Heart right ventricle (tissue), 16 donors: ENCODE measurements around the gene PDE11A. TPM values are rescaled to one million over a fixed set of nuclear protein-coding genes. Genes with fewer than 3 reads are reported as not detected.
A peak's percentile ranks its signal among the peaks of the same experiment; 100 is the strongest.

Experiments used
- ATAC-seq, 8 donors: fragments of 200-7000 bp; cut with Tn5 transposase; one replicate each; pipeline ENCODE4 v1.9.1; 2020; ENCODE audit warnings: mild to moderate bottlenecking in 8 of 8, moderate library complexity in 8 of 8, moderate number of reproducible peaks in 1 of 8
- DNase-seq, 2 donors: peaks; one replicate each; pipeline ENCODE4 v3.0.0-alpha.2; 2020
- H3K27ac ChIP-seq, 10 donors: fragments of 200-600 bp; sonication (generic) in 2 of 10; one replicate each; pipeline versions ENCODE4 v1.5.0 to v1.8.0; 2020 to 2022; ENCODE audit warnings: mild to moderate bottlenecking in 3 of 10
- H3K27me3 ChIP-seq, 7 donors: fragments of 200-600 bp; one replicate each; pipeline ENCODE4 v1.8.0; 2021 to 2022; ENCODE audit warnings: mild to moderate bottlenecking in 2 of 7
- H3K36me3 ChIP-seq, 9 donors: fragments of 200-600 bp; sonication (generic) in 1 of 9; one replicate each; pipeline versions ENCODE4 v1.5.0 to v1.8.0; 2020 to 2022; ENCODE audit warnings: mild to moderate bottlenecking in 2 of 9
- H3K4me1 ChIP-seq, 9 donors: fragments of 200-600 bp; sonication (generic) in 1 of 9; one replicate each; pipeline versions ENCODE4 v1.5.0 to v1.8.0; 2020 to 2022; ENCODE audit warnings: mild to moderate bottlenecking in 4 of 9
- H3K4me3 ChIP-seq, 10 donors: fragments of 200-600 bp; sonication (generic) in 2 of 10; one replicate each; pipeline versions ENCODE4 v1.5.0 to v1.8.0; 2020 to 2022; ENCODE audit warnings: mild to moderate bottlenecking in 7 of 10, moderate library complexity in 2 of 10
- H3K9me3 ChIP-seq, 11 donors: fragments of 200-600 bp in 10 of 11; sonication (generic) in 2 of 11; one replicate each; pipeline versions ENCODE4 v1.5.0 to v1.8.0; 2013 to 2022; ENCODE audit warnings: mild to moderate bottlenecking in 2 of 11, control low read depth in 1 of 11, moderate library complexity in 1 of 11
- WGBS, 2 donors: extraction: QIAGEN DNeasy Blood & Tissue Kit; methylation state at CpG; one replicate each; pipeline ENCODE4 v1.1.7; 2013; ENCODE audit warnings: inconsistent platforms in 1 of 2; 5-methylcytosine and 5-hydroxymethylcytosine counted together
- intact Hi-C, 10 donors: fragments of 100-400 bp; cut with DNase I; formaldehyde crosslinking; loops; one replicate each; pipeline versions ENCODE4 v1.11.1 to v1.14.2; 2022
- polyA plus RNA-seq, 2 donors: library from polyadenylated mRNA; stranded (reverse); fragments of 200-250 nt; gene quantifications; one replicate each; pipeline ENCODE4 v1.2.3, GENCODE V29; 2013
- total RNA-seq, 10 donors: library from RNA; stranded (reverse); fragmentation: NEBNext Ultra II Directional in 3 of 10; extraction: Animal tissue kit (Norgen Biotek cat#: 25700) in 3 of 10; gene quantifications; one replicate each; pipeline versions ENCODE4 v1.2.1 to v1.2.4, GENCODE V29; 2021 to 2023
- TF ChIP-seq, protein P1 (sequence below), 9 donors: fragments of 200-600 bp; sonication (generic) in 2 of 9; IDR thresholded peaks; one replicate each; pipeline versions ENCODE4 v1.5.0 to v1.8.0; 2021 to 2022; ENCODE audit warnings: antibody characterized with exemption in 9 of 9, mild to moderate bottlenecking in 5 of 9, moderate library complexity in 1 of 9
- donor health status: Arrhythmogenic right ventricular cardiomyopathy.
- donor health status: ischemic (EF 13 %, LVEDD 7.1; RV severe dilation, severe dysfunction).
- donor health status: healthy with polysubstance abuse.
- donor health status: DM: no; HTN: yes; CAD: no.
- donor health status: DM: no; HTN: no; CAD: no.
- donor health status: ischemic (EF 25% LVEDD 6.9; RV normal size, moderate dysfunction).
- donor health status: ischemic (EF 25% LVEDD 5.7; RV mildly dilated, moderate dysfunction).
- donor health status: healthy.
- donor health status: DM: yes; HTN: yes; CAD: no.
- donor health status: Ischemic cardiomyopathy.
- donor health status: ischemic (EF 35%, LVEDD 5.7; RV mildly dilated, moderate dysfunction).
- donor health status: nonischemic (EF 11% LVEDD 7.7; RV severe dilation, severe dysfunction).
- donor health status: DM: yes; HTN: yes; CAD: no.
- donor health status: PGD.
- donor health status: ischemic (EF 29% LVEDD 5.4; RV normal size, mild dysfunction).
- donor health status: nonischemic (EF 23%, LVEDD 6.1; RV moderate dilation, normal function).

PDE11A gene
- total and polyA plus RNA-seq, 12 donors = 0.12 to 6.4 (median 1.1) TPM

DNA sequence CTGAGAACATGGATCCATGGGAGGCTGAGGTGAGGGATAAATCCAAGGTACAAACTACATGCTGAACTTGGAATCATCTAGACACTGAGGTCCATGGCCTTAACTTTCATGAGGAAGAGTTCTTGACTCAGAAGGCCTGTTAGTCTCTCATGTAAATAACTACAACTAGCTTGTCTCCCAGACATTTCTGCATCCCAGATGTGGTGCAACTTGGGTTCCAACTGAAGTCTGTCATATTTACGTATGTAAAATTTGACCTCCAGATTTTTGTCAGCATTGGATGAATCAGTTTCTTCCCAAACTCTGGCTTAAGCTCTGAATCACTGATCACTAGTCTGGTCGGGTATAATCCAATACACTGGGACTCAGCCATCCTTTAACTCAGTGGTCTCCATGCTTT lies 306.9 kb downstream of the PDE11A start:
- TF ChIP-seq, protein P1, sequence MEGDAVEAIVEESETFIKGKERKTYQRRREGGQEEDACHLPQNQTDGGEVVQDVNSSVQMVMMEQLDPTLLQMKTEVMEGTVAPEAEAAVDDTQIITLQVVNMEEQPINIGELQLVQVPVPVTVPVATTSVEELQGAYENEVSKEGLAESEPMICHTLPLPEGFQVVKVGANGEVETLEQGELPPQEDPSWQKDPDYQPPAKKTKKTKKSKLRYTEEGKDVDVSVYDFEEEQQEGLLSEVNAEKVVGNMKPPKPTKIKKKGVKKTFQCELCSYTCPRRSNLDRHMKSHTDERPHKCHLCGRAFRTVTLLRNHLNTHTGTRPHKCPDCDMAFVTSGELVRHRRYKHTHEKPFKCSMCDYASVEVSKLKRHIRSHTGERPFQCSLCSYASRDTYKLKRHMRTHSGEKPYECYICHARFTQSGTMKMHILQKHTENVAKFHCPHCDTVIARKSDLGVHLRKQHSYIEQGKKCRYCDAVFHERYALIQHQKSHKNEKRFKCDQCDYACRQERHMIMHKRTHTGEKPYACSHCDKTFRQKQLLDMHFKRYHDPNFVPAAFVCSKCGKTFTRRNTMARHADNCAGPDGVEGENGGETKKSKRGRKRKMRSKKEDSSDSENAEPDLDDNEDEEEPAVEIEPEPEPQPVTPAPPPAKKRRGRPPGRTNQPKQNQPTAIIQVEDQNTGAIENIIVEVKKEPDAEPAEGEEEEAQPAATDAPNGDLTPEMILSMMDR (IDR thresholded peaks at IDR 0.05) = no peak
- Histone ChIP-seq H3K4me3 (no peak overlapping the region), H3K9me3 (no peaks in the 10 kb centered on the region), H3K36me3 (no peaks in the 10 kb centered on the region), H3K27me3 (no peaks in the 10 kb centered on the region), H3K27ac (no peak overlapping the region), H3K4me1 (peaks cover 0 to 8% (median 3%) of the 10 kb centered on the region in 9 donors)
- 93 to 95% methylated on average over 2 of the region's 2 CpGs for WGBS, 2 donors
- no peak for ATAC-seq
- intact Hi-C loops = no loop called here
- no peak for DNase-seq

DNA sequence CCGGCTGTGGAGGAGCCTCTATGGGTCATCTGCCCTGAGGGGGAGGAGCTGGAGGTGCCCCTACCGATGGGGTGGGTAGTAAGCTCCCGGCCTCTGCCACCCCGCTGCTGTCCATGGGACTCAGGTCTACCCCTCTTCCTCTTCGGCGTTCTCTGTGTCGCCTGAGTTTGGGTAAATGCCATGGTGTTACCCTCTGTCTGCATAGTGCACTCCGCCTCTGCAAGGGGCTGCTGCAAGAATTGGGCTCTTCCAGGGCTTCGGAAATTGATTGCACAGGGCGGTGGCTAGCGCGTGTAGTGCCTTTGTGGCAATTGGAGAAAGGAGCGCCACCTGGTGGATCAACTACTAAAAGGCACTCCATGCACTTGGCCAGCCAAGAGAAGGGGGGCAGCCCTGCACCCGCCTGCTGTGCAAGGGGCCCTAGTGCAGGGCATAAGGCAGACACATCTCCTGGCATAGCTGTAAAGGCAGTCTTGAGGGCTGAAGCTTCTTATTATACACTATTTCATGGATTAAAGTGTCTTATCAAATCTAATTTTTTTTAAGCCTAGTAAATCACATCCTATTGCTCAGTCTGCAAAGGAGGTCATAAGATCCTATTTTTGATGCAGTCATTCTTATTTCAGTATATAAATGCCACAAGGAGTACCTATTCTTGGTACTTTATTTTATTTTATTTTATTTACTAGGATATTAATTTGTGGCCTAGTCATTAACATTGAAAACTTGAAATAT lies 308.9 kb downstream of the PDE11A start:
- Histone ChIP-seq H3K9me3 (no peaks in the 10 kb centered on the region), H3K27ac (no peak overlapping the region), H3K4me1 (peaks cover 0 to 11% (median 6%) of the 10 kb centered on the region in 9 donors), H3K27me3 (no peaks in the 10 kb centered on the region), H3K36me3 (no peaks in the 10 kb centered on the region), H3K4me3 (peak overlapping the region in 1 of 10 donors; percentile 20)
- intact Hi-C loops = loop anchor here in 3 of 10 donors (5.0 kb wide), 2 partner anchors 426 to 601 kb away; no protein-coding TSS in a partner anchor
- ATAC-seq (peak; percentile 80 to 91 (median 84)), DNase-seq (peak; percentile 60 to 74)
- 21 to 28% methylated on average over 14 of the region's 14 CpGs for WGBS, 2 donors
- TF ChIP-seq, protein P1 (IDR thresholded peaks at IDR 0.05) = peak; percentile 77 to 92 (median 85)

DNA sequence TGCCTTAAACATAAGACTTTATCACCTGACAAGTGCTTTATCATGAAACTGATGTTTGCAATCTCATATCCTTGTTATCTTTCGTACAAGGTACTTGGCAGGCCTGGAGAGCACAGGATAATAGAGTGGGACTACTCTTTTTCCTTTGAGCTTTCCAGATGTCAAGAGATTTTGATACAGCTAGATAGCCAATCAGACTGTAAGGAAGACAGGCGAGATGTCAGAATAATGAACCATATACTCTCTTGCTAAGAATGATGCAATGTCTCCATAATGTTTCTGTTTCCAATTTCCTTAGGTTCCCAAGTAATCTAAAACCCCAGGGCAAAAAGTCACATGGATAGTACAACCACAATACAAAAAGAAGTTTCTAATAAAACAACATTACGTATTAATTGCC lies 313.1 kb downstream of the PDE11A start:
- H3K4me3 ChIP-seq = no peak overlapping the region
- TF ChIP-seq, protein P1 (IDR thresholded peaks at IDR 0.05) = no peak
- 65 to 70% methylated on average over 3 of the region's 3 CpGs for WGBS, 2 donors
- intact Hi-C loops = loop anchor here in 9 of 10 donors (2.0 to 10.0 kb wide), 6 partner anchors 37 to 595 kb away; no protein-coding TSS in a partner anchor
- DNase-seq (no peak), ATAC-seq (no peak)
- no peaks in the 10 kb centered on the region for H3K9me3 ChIP-seq
- H3K27me3 ChIP-seq = no peaks in the 10 kb centered on the region
- H3K4me1 ChIP-seq = peaks cover 0 to 33% (median 15%) of the 10 kb centered on the region in 9 donors
- H3K36me3 ChIP-seq = no peaks in the 10 kb centered on the region
- no peak overlapping the region for H3K27ac ChIP-seq

DNA sequence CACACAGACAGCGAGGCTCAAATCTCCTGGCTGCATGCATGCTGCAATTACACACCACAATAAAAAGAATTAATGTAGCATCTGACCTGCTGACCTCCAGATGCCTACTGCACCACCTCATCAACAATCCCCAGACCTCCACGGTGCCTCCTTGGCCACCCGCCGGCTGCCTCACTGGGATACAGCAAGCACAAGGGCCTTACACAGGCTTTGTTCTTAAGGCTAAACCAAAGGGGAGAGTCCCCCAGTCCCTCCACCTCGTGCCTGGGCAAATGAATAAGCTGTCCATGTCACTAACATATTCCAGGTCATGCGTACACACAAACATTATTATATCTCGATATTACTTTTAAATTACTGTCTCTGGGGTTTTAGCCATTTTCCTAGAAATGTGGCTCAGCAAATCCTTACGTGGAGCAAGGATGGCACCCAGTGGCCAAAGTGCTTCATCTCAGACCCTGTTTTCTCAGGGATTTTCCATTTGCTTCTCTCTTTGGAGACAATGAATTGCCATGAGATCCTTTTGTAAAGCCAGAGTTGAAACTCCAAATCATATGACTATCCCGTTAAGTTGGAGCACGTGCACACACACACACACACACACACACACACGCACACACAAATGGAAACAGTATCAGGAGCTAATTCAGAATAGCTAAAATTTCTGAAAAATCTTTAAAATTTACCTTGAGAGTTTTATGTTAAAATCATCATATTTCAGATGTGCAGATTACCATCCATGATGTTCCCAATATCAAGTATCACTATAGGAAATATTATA lies 313.8 kb downstream of the PDE11A start:
- 35 to 42% methylated on average over 11 of the region's 11 CpGs for WGBS, 2 donors
- Histone ChIP-seq H3K27me3 (no peaks in the 10 kb centered on the region), H3K27ac (no peak overlapping the region), H3K36me3 (no peaks in the 10 kb centered on the region), H3K4me3 (no peak overlapping the region), H3K9me3 (no peaks in the 10 kb centered on the region), H3K4me1 (peaks cover 0 to 37% (median 21%) of the 10 kb centered on the region in 9 donors)
- ATAC-seq (peak in 1 of 8 donors; percentile 29), DNase-seq (peak in 1 of 2 donors; percentile 30)
- intact Hi-C loops = loop anchor here in 9 of 10 donors (1.0 to 10.0 kb wide), 7 partner anchors 36 to 594 kb away; no protein-coding TSS in a partner anchor
- TF ChIP-seq, protein P1 (IDR thresholded peaks at IDR 0.05) = peak; percentile 24 to 70 (median 53)
